Measurements from ENCODE around the gene VAV3. TPM values are rescaled to one million over a fixed set of nuclear protein-coding genes. Genes with fewer than 3 reads are reported as not detected.

The VAV3 gene
- total and polyA plus RNA-seq, 2 of the 13 experiments (the other 11 are each of a cell fraction or from before 2014, with no cell fraction given) = 15.9 to 29.8 TPM

- in situ Hi-C loops (cut with HindIII; ENCODE audit: extremely low pct_ligation_motif_present, low pct_unique_long_range_greater_than_20kb) = no loop called here
- TF ChIP-seq JDP2 (CRISPR knock-in tag; IDR thresholded peaks at IDR 0.05; ENCODE audit: borderline replicate concordance) (no peak), SALL1 (CRISPR knock-in tag; IDR thresholded peaks at IDR 0.05) (no peak), ZSCAN22 (CRISPR knock-in tag; IDR thresholded peaks at IDR 0.05) (no peak), PREB (CRISPR knock-in tag; IDR thresholded peaks at IDR 0.05) (no peak), NAIF1 (CRISPR knock-in tag; IDR thresholded peaks at IDR 0.05; ENCODE audit: borderline replicate concordance) (no peak), CREB1 (IDR thresholded peaks at IDR 0.05) (no peak), CREB1 (CRISPR knock-in tag; IDR thresholded peaks at IDR 0.05) (no peak), ZFY (CRISPR knock-in tag; IDR thresholded peaks at IDR 0.05) (no peak), ZNF773 (CRISPR knock-in tag; IDR thresholded peaks at IDR 0.05; ENCODE audit: borderline replicate concordance) (no peak), ZNF546 (CRISPR knock-in tag; conservative IDR thresholded peaks at IDR 0.05) (no peak), SPEN (CRISPR knock-in tag; IDR thresholded peaks at IDR 0.05; ENCODE audit: low read depth) (no peak), AKNA (CRISPR knock-in tag; IDR thresholded peaks at IDR 0.05; ENCODE audit: borderline replicate concordance) (no peak), MLX (CRISPR knock-in tag; IDR thresholded peaks at IDR 0.05) (no peak), HNRNPH1 (optimal IDR thresholded peaks at IDR 0.05; ENCODE audit: low read depth, low read length) (no peak), ZNF777 (CRISPR knock-in tag; IDR thresholded peaks at IDR 0.05) (no peak), SIX4 (CRISPR knock-in tag; IDR thresholded peaks at IDR 0.05) (no peak), MLXIP (CRISPR knock-in tag; IDR thresholded peaks at IDR 0.05; ENCODE audit: borderline replicate concordance) (no peak), ZNF549 (CRISPR knock-in tag; IDR thresholded peaks at IDR 0.05) (no peak)
- no peaks in the 10 kb centered on the region for H3K9me3 ChIP-seq (ENCODE audit: low read length)
- no peak overlapping the region for H3K27ac ChIP-seq (ENCODE audit: extremely low read length, insufficient read depth, low read length)
- ATAC-seq (no peak), DNase-seq (ENCODE audit: low spot score) (no peak), FAIRE-seq (no peak)
- peaks cover 63% of the 10 kb centered on the region for H3K4me1 ChIP-seq (ENCODE audit: insufficient read depth, low read length)
- no TSS peak for BruUV-seq (replicated peaks)
- no peak overlapping the region for H3K4me3 ChIP-seq (replicated peaks in 1 of 3; ENCODE audit: insufficient read depth in 1 of 3, low read depth in 2 of 3, low read length in 3 of 3)
- intact Hi-C loops (cut with micrococcal nuclease; ENCODE audit: unreplicated experiment) = no loop called here
- H4K20me1 ChIP-seq (ENCODE audit: insufficient read depth, low read length) = no peaks in the 10 kb centered on the region
- POLR2A ChIA-PET = no interaction called here
- CTCF ChIA-PET (ENCODE audit: low intra/inter-chr PET ratio, low total read pairs) = no interaction called here
- no peak overlapping the region for H3K9ac ChIP-seq (ENCODE audit: insufficient read depth, low read depth, low read length)
- no peak overlapping the region for H3K4me2 ChIP-seq (ENCODE audit: low read depth, low read length)
- H3K36me3 ChIP-seq (replicated peaks in 1 of 2; ENCODE audit: control insufficient read depth in 1 of 2, insufficient read depth in 2 of 2, low read length in 2 of 2) = no peaks in the 10 kb centered on the region
- H3K79me2 ChIP-seq (ENCODE audit: insufficient read depth, low read length) = no peaks in the 10 kb centered on the region
- no peaks in the 10 kb centered on the region for H3K27me3 ChIP-seq (ENCODE audit: control insufficient read depth in 1 of 2, insufficient read depth in 2 of 2, low read length in 2 of 2)
- H2AFZ ChIP-seq (ENCODE audit: low read length) = no peak overlapping the region
- WGBS (ENCODE audit: low lambda C conversion rate) = 92% methylated on average over 2 of the region's 2 CpGs
These were observed 440.7 kb downstream of the VAV3 start for GRCh38 chr1:107524301-107524700.
